GM12865 (cell line): ENCODE results near the gene INPP5K.
"Not testable (repeated sequence)": the region's sequence is repeated elsewhere in the genome, so short reads cannot be mapped to it uniquely, and the experiment has no call there.

Experiments
- DNase-seq: peaks from one replicate; pipeline ENCODE4 v3.0.0; 2010; ENCODE audit warnings: low read depth
- H3K4me3 ChIP-seq: 2 replicates; pipeline ENCODE4 v1.5.1; 2011; ENCODE audit warnings: mild to moderate bottlenecking, low read depth, low read length, control low read depth
- TF ChIP-seq, protein P1 (sequence below): IDR thresholded peaks from 2 replicates; pipeline ENCODE4 v1.5.1; 2011; ENCODE audit warnings: low read length, control low read depth, low read depth, inconsistent platforms; ENCODE audit not compliant: insufficient read depth; ENCODE audit errors: missing control alignments

The INPP5K gene

DNA sequence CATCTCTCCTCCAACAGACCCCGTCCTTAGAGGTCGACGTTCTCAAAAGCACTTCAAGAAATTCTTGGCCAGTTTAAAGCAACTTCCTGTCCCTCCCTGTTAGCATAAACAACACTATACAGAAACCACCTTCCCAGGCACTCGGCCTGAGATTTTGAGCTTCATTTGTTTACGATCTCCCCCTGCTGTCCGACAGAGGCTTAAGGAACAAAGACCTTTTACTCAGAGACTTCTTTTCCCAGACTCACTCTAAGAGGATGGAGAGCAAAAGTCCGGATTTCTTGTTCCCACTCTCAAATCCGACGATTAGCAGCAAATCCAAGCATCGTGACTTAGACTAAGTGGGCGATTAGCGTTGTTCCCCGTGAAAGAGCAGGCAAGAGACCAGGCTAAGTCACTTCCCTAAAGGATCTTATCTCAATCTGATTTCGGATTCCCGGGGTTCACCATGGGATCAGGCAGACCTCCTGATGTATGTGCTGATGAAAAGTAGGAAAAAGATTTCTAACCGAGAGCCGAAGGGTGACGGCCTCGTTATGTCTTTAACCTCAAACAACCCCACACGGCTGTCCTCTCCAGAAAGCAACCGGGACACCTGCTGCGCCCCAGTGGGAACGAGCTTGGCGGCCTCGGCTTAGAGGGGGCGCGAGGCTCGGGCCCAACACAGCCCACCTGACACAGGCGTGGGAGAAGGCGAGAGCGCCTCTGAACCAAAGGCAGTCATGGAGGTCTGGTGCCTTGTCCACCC, 598 bp downstream of the INPP5K start:
- H3K4me3 ChIP-seq: peak overlapping the region; percentile 93
- peak; percentile 91 for DNase-seq
- TF ChIP-seq, protein P1, sequence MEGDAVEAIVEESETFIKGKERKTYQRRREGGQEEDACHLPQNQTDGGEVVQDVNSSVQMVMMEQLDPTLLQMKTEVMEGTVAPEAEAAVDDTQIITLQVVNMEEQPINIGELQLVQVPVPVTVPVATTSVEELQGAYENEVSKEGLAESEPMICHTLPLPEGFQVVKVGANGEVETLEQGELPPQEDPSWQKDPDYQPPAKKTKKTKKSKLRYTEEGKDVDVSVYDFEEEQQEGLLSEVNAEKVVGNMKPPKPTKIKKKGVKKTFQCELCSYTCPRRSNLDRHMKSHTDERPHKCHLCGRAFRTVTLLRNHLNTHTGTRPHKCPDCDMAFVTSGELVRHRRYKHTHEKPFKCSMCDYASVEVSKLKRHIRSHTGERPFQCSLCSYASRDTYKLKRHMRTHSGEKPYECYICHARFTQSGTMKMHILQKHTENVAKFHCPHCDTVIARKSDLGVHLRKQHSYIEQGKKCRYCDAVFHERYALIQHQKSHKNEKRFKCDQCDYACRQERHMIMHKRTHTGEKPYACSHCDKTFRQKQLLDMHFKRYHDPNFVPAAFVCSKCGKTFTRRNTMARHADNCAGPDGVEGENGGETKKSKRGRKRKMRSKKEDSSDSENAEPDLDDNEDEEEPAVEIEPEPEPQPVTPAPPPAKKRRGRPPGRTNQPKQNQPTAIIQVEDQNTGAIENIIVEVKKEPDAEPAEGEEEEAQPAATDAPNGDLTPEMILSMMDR: peak; percentile 62

DNA sequence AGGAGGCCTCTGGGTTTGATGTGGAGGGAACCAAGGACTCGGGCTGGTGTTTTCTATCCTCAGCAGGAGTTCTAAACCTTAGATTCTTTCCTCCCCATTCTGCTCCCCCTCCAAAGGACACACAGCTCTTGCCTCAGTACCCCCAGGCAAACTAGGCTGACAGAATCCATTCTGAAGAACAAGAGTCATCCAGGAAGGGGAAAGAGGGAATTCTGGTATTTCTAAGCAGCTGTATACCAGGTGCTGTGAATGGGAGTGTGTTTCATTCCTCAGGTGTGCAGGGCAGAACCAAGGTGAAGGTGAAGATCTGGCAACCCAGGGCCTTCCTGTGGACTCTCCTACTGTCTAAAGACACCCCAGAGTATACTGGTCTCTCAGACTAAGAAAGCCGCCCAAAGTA, 4.1 kb downstream of the INPP5K start:
- H3K4me3 ChIP-seq: no peak overlapping the region
- TF ChIP-seq, protein P1: no peak
- DNase-seq: no peak

GRCh38 chr17:1511756-1512321, 4.6 kb downstream of the INPP5K start:
- TF ChIP-seq, protein P1: no peak
- DNase-seq: no peak
- H3K4me3 ChIP-seq: no peak overlapping the region

DNA sequence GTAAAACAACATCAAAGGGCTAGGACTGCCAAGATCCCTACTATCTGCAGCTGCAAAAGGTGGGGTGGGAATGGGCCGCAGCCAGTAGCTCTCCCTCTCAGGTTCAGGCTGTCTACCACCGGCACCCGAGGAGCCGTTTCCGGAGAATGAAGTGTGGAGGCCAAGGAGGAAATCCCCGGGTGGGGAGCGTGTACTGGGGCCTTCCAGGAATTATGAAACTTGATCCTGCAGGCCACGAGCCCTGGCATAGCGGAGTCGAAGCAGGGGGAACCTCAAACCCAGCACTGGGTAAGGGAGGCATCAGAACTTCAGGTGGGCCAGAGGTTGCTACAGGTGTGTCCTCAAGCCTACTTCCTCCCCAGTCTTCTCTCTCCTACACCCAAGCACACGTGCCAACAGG, 5.1 kb downstream of the INPP5K start:
- DNase-seq: no peak
- TF ChIP-seq, protein P1: no peak
- no peak overlapping the region for H3K4me3 ChIP-seq

GRCh38 chr17:1509290-1509881, 7.0 kb downstream of the INPP5K start:
- DNase-seq: no peak
- H3K4me3 ChIP-seq: no peak overlapping the region
- TF ChIP-seq, protein P1: no peak

DNA sequence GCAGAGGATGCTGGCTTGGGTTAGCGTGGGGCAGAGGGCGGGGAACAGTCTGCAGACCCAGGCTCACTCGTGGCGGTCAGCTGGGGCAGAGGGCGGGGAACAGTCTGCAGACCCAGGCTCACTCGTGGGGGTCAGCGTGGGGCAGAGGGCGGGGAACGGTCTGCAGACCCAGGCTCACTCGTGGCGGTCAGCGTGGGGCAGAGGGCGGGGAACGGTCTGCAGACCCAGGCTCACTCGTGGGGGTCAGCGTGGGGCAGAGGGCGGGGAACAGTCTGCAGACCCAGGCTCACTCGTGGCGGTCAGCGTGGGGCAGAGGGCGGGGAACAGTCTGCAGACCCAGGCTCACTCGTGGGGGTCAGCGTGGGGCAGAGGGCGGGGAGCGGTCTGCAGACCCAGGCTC, 7.7 kb downstream of the INPP5K start:
- not testable (repeated sequence) for DNase-seq, H3K4me3 ChIP-seq

- no peak overlapping the region for H3K4me3 ChIP-seq
- TF ChIP-seq, protein P1: no peak
- DNase-seq: no peak
Measured at GRCh38 chr17:1506649-1507267, 9.7 kb downstream of the INPP5K start.
